Smooth muscle cell (in vitro differentiated cells): Measurements from ENCODE around the gene B4GALT6. TPM values are rescaled to one million over a fixed set of nuclear protein-coding genes. Genes with fewer than 3 reads are reported as not detected.

Experiments used
- DNase-seq: peaks from one replicate; lab custom pipeline; 2025; ENCODE audit not compliant: unreplicated experiment; lab: John Stamatoyannopoulos, UW
- H2AFZ ChIP-seq: fragments of 200-600 bp; sonication (generic); 2 replicates; pipeline ENCODE4 v1.6.0; 2016; ENCODE audit warnings: antibody characterized with exemption, low read depth, mild to moderate bottlenecking
- H3F3A ChIP-seq: fragments of 200-600 bp; sonication (generic); 2 replicates; pipeline ENCODE4 v1.6.0; 2017; ENCODE audit warnings: antibody characterized with exemption, low read depth
- H3K27ac ChIP-seq: fragments of 200-600 bp; sonication (generic); 2 replicates; pipeline ENCODE4 v1.5.1; 2016; ENCODE audit warnings: low read depth, mild to moderate bottlenecking
- H3K27me3 ChIP-seq: fragments of 200-600 bp; sonication (generic); 2 replicates; pipeline ENCODE4 v1.6.1; 2016; ENCODE audit warnings: low read depth, mild to moderate bottlenecking
- H3K36me3 ChIP-seq: fragments of 200-600 bp; sonication (generic); 2 replicates; pipeline ENCODE4 v1.5.1; 2016; ENCODE audit warnings: low read depth
- H3K4me1 ChIP-seq: fragments of 200-600 bp; sonication (generic); 2 replicates; pipeline ENCODE4 v1.5.1; 2016; ENCODE audit warnings: low read depth
- H3K4me2 ChIP-seq: fragments of 200-600 bp; sonication (generic); 2 replicates; pipeline ENCODE4 v1.6.0; 2016; ENCODE audit warnings: mild to moderate bottlenecking
- H3K4me3 ChIP-seq: fragments of 200-600 bp; sonication (generic); 2 replicates; pipeline ENCODE4 v1.5.1; 2016; ENCODE audit warnings: mild to moderate bottlenecking
- H3K79me2 ChIP-seq: fragments of 200-600 bp; sonication (generic); 2 replicates; pipeline ENCODE4 v1.6.0; 2016; ENCODE audit warnings: low read depth, mild to moderate bottlenecking
- H3K9ac ChIP-seq: fragments of 200-600 bp; sonication (generic); 2 replicates; pipeline ENCODE4 v1.6.0; 2016; ENCODE audit warnings: low read depth
- H3K9me3 ChIP-seq: fragments of 200-600 bp; sonication (generic); replicated peaks from 2 replicates; pipeline ENCODE4 v1.5.1; 2016; ENCODE audit warnings: low read depth
- H4K20me1 ChIP-seq: fragments of 200-600 bp; sonication (generic); 2 replicates; pipeline ENCODE4 v1.6.0; 2016; ENCODE audit warnings: low read depth
- CTCF ChIP-seq: fragments of 200-600 bp; sonication (generic); IDR thresholded peaks from 2 replicates; pipeline ENCODE4 v1.5.1; 2017; ENCODE audit warnings: borderline replicate concordance, mild to moderate bottlenecking, antibody characterized with exemption; ENCODE audit not compliant: insufficient read depth, poor library complexity, severe bottlenecking
- WGBS: methylation state at CpG from one replicate; pipeline ENCODE4 v1.1.7; 2016; ENCODE audit warnings: low lambda C conversion rate; 5-methylcytosine and 5-hydroxymethylcytosine counted together
- polyA plus RNA-seq: library from polyadenylated mRNA; unstranded; fragments of >200 nt; fragmentation: Nextera tagmentation; extraction: Ambion mirVana; gene quantifications from 2 replicates; pipeline ENCODE4 v1.2.1, GENCODE V29; 2016
- total RNA-seq: library from RNA; depleted of rRNA; stranded (reverse); fragments of >200 nt; gene quantifications from 2 replicates; pipeline ENCODE4 v1.2.3, GENCODE V29; 2014

B4GALT6 gene
- total and polyA plus RNA-seq, 2 experiments from 2014 or later: 4.0 to 15.1 TPM

GRCh38 chr18:31655354-31655753, 29.0 kb downstream of the B4GALT6 start:
- Histone ChIP-seq H2AFZ (no peak overlapping the region), H3F3A (no peaks in the 10 kb centered on the region), H3K36me3 (no peaks in the 10 kb centered on the region), H3K27ac (no peak overlapping the region), H3K27me3 (no peaks in the 10 kb centered on the region), H3K9me3 (no peaks in the 10 kb centered on the region), H3K9ac (no peak overlapping the region), H3K4me1 (no peaks in the 10 kb centered on the region), H3K4me3 (no peak overlapping the region), H3K79me2 (peaks cover 5% of the 10 kb centered on the region), H4K20me1 (no peaks in the 10 kb centered on the region), H3K4me2 (no peak overlapping the region)
- no peak for TF ChIP-seq CTCF
- 93% methylated on average over 4 of the region's 4 CpGs for WGBS
- DNase-seq: no peak

GRCh38 chr18:31652877-31653276, 31.5 kb downstream of the B4GALT6 start:
- H3K9me3 ChIP-seq: no peaks in the 10 kb centered on the region
- no peaks in the 10 kb centered on the region for H3K36me3 ChIP-seq
- H3K4me1 ChIP-seq: peaks cover 8% of the 10 kb centered on the region
- TF ChIP-seq CTCF: no peak
- H2AFZ ChIP-seq: no peak overlapping the region
- peaks cover 7% of the 10 kb centered on the region for H3F3A ChIP-seq
- H3K79me2 ChIP-seq: peaks cover 3% of the 10 kb centered on the region
- no peak overlapping the region for H3K4me2 ChIP-seq
- WGBS: 92% methylated on average over 3 of the region's 3 CpGs
- no peak overlapping the region for H3K4me3 ChIP-seq
- no peak overlapping the region for H3K9ac ChIP-seq
- no peak overlapping the region for H3K27ac ChIP-seq
- DNase-seq: no peak
- no peaks in the 10 kb centered on the region for H4K20me1 ChIP-seq
- H3K27me3 ChIP-seq: no peaks in the 10 kb centered on the region

- Histone ChIP-seq H3K9me3 (no peaks in the 10 kb centered on the region), H3K36me3 (no peaks in the 10 kb centered on the region), H3K27ac (no peak overlapping the region), H4K20me1 (no peaks in the 10 kb centered on the region), H3K79me2 (peaks cover 3% of the 10 kb centered on the region), H3F3A (peaks cover 7% of the 10 kb centered on the region), H3K4me1 (peaks cover 8% of the 10 kb centered on the region), H2AFZ (no peak overlapping the region), H3K9ac (no peak overlapping the region), H3K4me3 (no peak overlapping the region), H3K4me2 (no peak overlapping the region), H3K27me3 (no peaks in the 10 kb centered on the region)
- no peak for TF ChIP-seq CTCF
- WGBS: 97% methylated on average over 9 of the region's 9 CpGs
- no peak for DNase-seq
Measured at GRCh38 chr18:31652357-31652756, 32.0 kb downstream of the B4GALT6 start.

- Histone ChIP-seq H3K9ac (no peak overlapping the region), H3K27me3 (no peaks in the 10 kb centered on the region), H3K4me3 (no peak overlapping the region), H3F3A (peaks cover 7% of the 10 kb centered on the region), H3K4me2 (no peak overlapping the region), H2AFZ (no peak overlapping the region), H3K9me3 (no peaks in the 10 kb centered on the region), H4K20me1 (no peaks in the 10 kb centered on the region), H3K4me1 (peaks cover 12% of the 10 kb centered on the region), H3K27ac (no peak overlapping the region), H3K36me3 (no peaks in the 10 kb centered on the region), H3K79me2 (no peaks in the 10 kb centered on the region)
- no peak for TF ChIP-seq CTCF
- DNase-seq: no peak
- 74% methylated on average over 4 of the region's 4 CpGs for WGBS
Measured at GRCh38 chr18:31651369-31651768, 33.0 kb downstream of the B4GALT6 start.
